Stimulated activated naive B cell treated with anti-CD40 and anti-IgM and Interleukin-4, amounts not matched to agents 10 μg/mL and 1 μg/mL and 100 μg/mL, for 72 hours (primary cell): ENCODE results near the gene COL23A1.
A peak's percentile ranks its signal among the peaks of the same experiment; 100 is the strongest.

Experiments
- ATAC-seq, 2 donors: fragments of 150-1000 bp; cut with Tn5 transposase; replicated peaks; 2 replicates each; pipeline ENCODE4 v1.10.0; 2021; ENCODE audit warnings: moderate library complexity in 1 of 2
- DNase-seq: peaks from one replicate; pipeline ENCODE4 v3.0.0; 2021
- H3K27ac Mint-ChIP-seq: one replicate; pipeline ENCODE4 v1.8.0; 2022; ENCODE audit warnings: mild to moderate bottlenecking, mixed read lengths
- H3K27me3 Mint-ChIP-seq, 2 donors: one replicate each; pipeline ENCODE4 v1.8.0; 2022; ENCODE audit warnings: mixed read lengths in 2 of 2
- H3K36me3 Mint-ChIP-seq, 2 donors: one replicate each; pipeline ENCODE4 v1.8.0; 2022; ENCODE audit warnings: mixed read lengths in 2 of 2, mild to moderate bottlenecking in 1 of 2
- H3K4me1 Mint-ChIP-seq, 2 donors: one replicate each; pipeline ENCODE4 v1.8.0; 2022; ENCODE audit warnings: mixed read lengths in 2 of 2, mild to moderate bottlenecking in 1 of 2
- H3K4me3 Mint-ChIP-seq, 2 donors: one replicate each; pipeline ENCODE4 v1.8.0; 2022; ENCODE audit warnings: mild to moderate bottlenecking in 2 of 2, mixed read lengths in 2 of 2, moderate library complexity in 1 of 2
- H3K9me3 Mint-ChIP-seq, 2 donors: one replicate each; pipeline ENCODE4 v1.8.0; 2022; ENCODE audit warnings: mixed read lengths in 2 of 2, mild to moderate bottlenecking in 1 of 2

COL23A1 gene

DNA sequence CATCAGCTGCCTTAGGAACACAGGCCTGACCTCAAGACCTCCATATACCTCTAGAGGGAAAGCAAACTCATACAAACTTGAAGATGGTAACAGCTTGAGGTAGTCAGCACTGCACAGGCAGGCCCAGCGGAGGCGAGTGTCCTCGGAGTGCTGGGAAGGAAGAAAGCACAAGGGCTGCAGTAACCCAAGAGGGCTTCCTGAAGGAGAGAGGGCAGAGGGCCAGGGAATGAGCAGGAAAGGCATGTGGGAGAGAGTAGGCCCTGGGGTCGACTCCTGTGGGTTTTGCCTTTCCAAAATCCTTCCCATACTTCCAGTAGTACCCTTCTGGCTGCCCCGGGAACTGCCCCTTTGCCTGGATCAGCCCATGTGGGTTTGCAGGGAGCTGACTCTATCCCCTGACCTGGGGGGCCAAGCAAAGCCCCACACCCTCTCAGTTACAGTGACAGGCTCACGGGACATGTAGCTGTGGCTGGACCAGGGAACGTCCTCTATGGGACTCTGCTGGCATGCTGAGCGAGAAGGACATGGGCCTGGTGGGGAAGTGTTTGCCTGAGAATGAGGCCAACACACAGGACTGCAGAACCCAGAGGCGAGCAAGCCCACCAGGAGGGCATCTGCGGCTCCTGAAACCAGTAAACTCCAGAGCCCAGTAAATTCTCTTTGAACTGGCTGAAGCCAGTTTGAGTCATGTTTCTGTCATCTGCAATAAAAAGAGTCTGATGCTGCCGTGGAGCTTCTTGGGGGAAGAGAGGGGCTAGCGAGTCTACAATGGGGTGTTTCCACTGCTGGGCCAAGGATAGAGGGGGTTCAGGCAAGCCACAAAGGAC, 64.1 kb downstream of the COL23A1 start:
- Mint-ChIP-seq H3K4me1 (no peaks in the 10 kb centered on the region), H3K4me3 (no peak overlapping the region), H3K27ac (no peak overlapping the region), H3K36me3 (no peaks in the 10 kb centered on the region), H3K27me3 (no peaks in the 10 kb centered on the region), H3K9me3 (no peaks in the 10 kb centered on the region)
- DNase-seq = no peak
- no peak for ATAC-seq

DNA sequence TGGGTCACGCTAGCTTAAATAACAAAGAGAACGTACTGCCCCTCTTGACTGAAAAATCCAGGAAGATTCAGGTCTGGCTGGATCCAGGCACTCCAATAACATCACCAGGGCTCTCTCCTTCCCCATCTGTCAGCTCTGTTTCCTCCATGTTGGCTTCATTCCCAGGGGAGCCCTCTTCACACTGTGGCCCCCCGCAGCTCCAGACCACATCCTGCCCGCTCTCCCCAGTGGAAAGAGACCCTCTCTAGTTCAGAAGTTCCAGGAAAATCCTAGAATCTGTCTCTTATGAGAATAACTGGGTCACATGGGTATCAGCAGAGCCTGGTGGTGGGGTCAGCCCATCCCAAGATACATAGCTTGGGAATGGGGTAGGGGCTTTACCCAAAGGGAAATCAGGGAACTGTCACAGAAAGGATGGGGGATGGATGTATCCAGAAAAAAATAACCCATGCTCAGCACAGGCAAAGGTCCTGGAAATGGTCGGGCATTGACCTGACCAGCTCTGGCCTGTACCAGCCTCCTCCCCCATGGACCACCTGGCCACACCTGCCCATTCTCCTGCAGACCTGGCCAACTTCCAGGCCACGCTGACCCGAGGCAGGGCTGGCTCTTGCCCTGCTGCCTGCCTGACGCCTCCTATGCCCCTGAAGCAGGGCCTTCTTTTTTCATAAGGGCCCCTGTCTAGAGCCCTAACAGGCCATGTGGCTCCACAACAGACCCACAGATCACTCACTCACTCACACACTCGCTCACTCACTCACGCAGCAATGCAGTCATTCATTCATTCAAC, 65.9 kb downstream of the COL23A1 start:
- Mint-ChIP-seq H3K4me1 (no peaks in the 10 kb centered on the region), H3K27me3 (peaks cover 6 to 8% of the 10 kb centered on the region in 2 donors), H3K36me3 (no peaks in the 10 kb centered on the region), H3K4me3 (no peak overlapping the region), H3K27ac (no peak overlapping the region), H3K9me3 (peaks cover 4% of the 10 kb centered on the region in 2 donors)
- ATAC-seq (no peak), DNase-seq (no peak)

DNA sequence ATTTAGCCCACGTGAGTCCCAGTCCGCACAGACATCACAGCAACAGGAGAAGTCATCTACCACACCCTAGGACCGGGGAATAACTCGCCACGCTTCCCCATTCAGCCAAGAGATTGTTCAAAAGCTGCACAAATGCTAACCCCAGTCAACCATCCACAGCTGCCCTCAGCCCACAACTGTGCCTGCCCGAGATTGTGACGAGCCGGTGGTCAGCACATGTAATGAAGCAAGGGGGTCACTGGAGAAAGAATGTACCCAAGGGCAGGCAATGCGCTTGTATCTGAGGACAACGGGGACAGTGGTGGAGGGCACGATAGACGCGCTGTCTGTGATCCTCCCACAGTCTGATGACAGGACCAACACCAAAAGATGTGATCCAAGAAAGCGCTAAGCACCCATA, 67.8 kb downstream of the COL23A1 start:
- no peaks in the 10 kb centered on the region for H3K4me1 Mint-ChIP-seq
- H3K9me3 Mint-ChIP-seq = peaks cover 4 to 6% of the 10 kb centered on the region in 2 donors
- ATAC-seq (no peak), DNase-seq (no peak)
- no peak overlapping the region for H3K4me3 Mint-ChIP-seq
- no peak overlapping the region for H3K27ac Mint-ChIP-seq
- H3K36me3 Mint-ChIP-seq = no peaks in the 10 kb centered on the region
- peaks cover 6 to 8% of the 10 kb centered on the region in 2 donors for H3K27me3 Mint-ChIP-seq

DNA sequence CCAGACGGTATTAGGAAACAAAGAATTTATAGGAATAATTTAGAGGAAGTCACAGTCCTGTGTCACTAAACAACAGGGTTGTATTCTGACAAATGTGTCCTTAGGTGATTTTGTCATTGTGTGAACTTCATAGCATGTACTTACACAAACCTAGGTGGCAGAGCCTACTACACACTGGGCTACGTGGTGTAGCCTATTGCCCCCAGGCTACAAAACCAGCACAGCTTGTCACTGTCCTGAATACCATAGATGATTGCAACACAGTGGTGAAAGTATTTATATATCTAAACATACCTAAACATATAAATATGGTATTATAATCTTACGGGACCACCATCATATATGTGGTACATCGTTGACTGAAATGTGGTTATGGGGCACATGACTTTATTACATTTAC, 69.3 kb downstream of the COL23A1 start:
- H3K4me1 Mint-ChIP-seq = no peaks in the 10 kb centered on the region
- no peak for DNase-seq
- H3K27me3 Mint-ChIP-seq = peaks cover 11 to 17% of the 10 kb centered on the region in 2 donors
- H3K36me3 Mint-ChIP-seq = no peaks in the 10 kb centered on the region
- ATAC-seq = no peak
- no peak overlapping the region for H3K4me3 Mint-ChIP-seq
- H3K27ac Mint-ChIP-seq = no peak overlapping the region
- peaks cover 4 to 6% of the 10 kb centered on the region in 2 donors for H3K9me3 Mint-ChIP-seq

DNA sequence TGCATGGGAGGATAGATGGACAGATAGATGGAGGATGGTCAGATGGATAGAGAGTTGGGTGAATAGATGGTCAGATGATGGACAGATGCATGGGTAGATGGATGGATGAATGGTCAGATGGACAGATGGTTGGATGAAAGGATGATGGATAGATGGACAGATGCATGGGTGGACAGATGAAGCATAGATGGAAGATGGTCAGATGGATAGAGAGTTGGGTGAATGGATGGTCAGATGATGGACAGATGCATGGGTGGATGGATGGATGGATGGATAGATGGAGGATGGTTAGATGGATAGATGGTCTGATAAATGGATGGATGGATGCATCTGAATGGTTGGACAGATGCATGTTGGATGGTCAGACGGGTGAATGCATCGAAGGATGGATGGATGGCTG, 70.4 kb downstream of the COL23A1 start:
- Mint-ChIP-seq H3K4me3 (no peak overlapping the region), H3K27ac (no peak overlapping the region), H3K9me3 (peaks cover 4 to 6% of the 10 kb centered on the region in 2 donors), H3K36me3 (no peaks in the 10 kb centered on the region), H3K27me3 (peaks cover 18 to 21% of the 10 kb centered on the region in 2 donors), H3K4me1 (no peaks in the 10 kb centered on the region)
- DNase-seq (no peak), ATAC-seq (no peak)

DNA sequence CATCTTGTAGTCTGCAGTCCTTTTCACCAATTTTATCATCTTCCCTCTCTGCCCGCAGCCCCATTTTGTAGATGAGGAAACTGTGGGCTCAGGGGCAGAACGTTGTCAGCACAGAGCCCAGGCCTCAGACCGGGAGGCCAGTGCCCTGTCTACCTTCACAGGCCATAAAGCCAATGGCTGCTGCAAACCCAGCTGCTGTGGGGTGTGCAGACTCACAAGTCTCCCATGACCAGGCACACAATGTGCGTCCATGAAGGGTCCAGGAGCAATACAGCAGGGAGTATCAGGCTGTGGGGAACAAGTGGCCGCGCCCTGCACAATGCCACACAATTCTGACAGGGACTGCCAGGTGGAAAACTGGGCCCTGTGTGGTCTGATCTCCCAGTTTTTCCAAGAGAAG, 71.0 kb downstream of the COL23A1 start:
- no peak overlapping the region for H3K4me3 Mint-ChIP-seq

DNA sequence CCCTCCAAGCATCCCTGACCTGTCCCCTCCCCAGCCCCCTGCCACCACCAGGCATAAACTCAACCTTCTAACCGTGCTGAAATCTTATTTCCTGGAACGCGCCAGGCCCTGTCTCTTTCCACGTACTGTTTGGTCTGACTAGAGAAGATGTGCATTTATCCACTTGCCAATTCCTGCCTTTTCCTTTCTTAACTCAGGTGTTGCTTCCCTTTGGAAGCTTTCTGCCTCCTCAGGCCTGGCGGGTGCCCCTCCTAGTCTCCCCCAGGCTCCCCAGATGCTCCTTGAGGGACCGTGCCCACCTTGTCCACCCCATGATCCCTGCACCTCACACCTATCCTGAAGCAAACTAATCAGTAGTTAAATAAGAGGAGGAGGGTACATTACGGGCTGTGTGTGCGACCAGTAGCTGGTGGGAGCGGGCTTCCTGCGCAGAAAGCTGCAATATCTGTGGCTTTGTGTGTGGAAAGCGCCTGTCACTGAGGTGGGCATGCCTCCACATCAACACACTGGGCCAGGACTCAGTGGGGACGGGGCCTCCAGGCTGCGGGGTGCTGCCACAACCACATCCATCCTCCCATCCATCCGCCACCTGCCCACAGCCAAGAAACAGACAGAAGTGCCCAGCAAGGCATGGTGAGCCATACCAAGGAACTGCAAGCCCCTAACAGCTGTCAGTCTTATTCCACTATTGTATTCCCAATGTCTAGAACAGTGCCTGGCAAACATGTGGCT, 73.5 kb downstream of the COL23A1 start:
- no peak overlapping the region for H3K4me3 Mint-ChIP-seq
- peaks cover 0 to 2% of the 10 kb centered on the region in 2 donors for H3K36me3 Mint-ChIP-seq
- DNase-seq = no peak
- peaks cover 8 to 9% of the 10 kb centered on the region in 2 donors for H3K9me3 Mint-ChIP-seq
- H3K27me3 Mint-ChIP-seq = peaks cover 21 to 25% of the 10 kb centered on the region in 2 donors
- H3K4me1 Mint-ChIP-seq = no peaks in the 10 kb centered on the region
- H3K27ac Mint-ChIP-seq = no peak overlapping the region
- ATAC-seq = no peak

More for the DNA sequence above, 71.0 kb downstream of the COL23A1 start:
- peaks cover 4 to 6% of the 10 kb centered on the region in 2 donors for H3K9me3 Mint-ChIP-seq
- H3K27ac Mint-ChIP-seq = no peak overlapping the region
- no peaks in the 10 kb centered on the region for H3K4me1 Mint-ChIP-seq
- H3K27me3 Mint-ChIP-seq = peaks cover 19 to 21% of the 10 kb centered on the region in 2 donors
- no peak for DNase-seq
- no peaks in the 10 kb centered on the region for H3K36me3 Mint-ChIP-seq
- ATAC-seq = no peak

DNA sequence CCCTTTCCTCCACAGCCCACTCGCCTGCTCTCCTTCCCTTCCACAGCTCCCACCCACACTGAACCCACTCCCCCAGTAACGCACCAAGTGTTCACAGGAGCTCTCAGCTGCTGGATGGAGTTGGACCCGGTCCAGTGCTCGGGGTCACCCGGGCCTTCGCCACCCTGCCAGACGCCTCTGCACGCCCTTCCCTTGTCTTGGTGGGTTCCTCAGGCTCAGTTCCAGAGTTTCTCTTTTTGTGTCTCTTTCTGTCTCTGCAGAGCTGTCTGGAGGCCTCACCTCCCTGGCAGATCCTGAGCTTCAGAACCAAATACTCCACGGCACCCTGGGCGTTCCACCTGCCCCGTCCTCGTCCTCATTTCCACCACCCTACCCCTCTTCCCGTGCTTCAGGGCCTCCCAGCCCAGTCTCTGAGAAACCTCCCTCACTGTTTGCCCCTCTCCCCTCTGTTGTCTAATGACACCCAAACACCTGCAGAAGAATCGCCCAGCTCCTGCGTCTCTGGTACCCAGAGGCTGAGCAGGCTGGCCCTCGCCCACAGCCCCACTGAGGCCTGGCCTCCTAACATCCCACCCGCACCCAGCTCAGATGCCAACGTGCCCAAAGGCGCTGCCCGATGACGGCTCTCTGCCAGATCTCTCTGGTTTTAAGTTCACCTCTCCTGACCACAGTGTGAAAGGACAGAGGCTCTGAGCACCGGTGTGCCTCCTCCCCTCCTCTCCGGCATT, 74.3 kb downstream of the COL23A1 start:
- DNase-seq (no peak), ATAC-seq (no peak)
- Mint-ChIP-seq H3K9me3 (peaks cover 8 to 9% of the 10 kb centered on the region in 2 donors), H3K4me3 (no peak overlapping the region), H3K4me1 (no peaks in the 10 kb centered on the region), H3K27me3 (peaks cover 21 to 25% of the 10 kb centered on the region in 2 donors), H3K27ac (no peak overlapping the region), H3K36me3 (peaks cover 0 to 2% of the 10 kb centered on the region in 2 donors)

DNA sequence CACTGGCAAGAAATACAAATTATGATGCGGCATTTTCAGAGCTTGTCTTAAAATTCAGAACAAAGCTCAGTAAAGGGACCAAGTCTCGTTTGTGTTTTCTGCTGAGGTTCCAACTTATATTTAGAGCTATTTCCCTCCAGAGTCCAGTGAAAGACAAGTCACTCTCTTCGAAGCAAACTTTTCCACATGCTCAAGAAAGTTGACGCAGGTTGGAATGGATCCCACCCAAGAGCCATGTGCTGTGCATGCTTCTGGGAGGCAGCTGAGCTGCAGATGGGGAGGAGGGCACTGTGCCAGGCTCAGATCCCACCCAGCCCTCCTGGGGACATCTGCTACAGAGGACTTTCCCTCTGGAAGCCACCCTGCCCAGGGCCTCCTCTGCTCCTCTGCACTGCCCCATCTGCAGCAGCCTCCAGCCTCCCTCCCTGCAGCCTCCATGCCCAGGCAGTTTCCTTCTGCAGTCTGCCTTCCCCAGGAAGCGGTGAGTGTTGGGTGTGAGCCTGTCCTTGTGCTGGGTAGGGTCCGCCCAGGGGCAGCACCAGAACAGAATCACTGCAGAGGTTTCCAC, 75.3 kb downstream of the COL23A1 start:
- Mint-ChIP-seq H3K27me3 (peaks cover 20 to 24% of the 10 kb centered on the region in 2 donors), H3K4me3 (no peak overlapping the region), H3K4me1 (no peaks in the 10 kb centered on the region), H3K36me3 (peaks cover 0 to 2% of the 10 kb centered on the region in 2 donors), H3K27ac (no peak overlapping the region), H3K9me3 (peaks cover 8 to 9% of the 10 kb centered on the region in 2 donors)
- ATAC-seq (no peak), DNase-seq (no peak)

DNA sequence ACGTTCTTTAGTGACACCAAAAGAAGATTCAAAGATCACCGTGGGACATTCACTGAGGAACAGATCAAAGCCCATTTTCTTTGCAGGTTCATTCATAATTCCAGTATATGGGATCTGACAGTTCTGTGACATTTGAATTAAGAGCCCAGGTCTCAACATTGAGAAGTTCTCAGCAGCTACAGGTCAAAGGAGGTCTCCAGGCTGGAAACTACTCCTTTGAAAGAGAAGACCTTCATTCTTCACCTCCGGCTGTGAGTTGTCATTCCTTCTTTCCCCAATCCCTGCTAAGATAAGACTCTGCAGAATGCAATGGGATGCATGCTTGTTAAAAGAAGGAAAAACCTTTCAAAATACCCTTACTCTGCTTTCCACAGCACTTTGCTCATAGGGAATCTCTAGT, 79.0 kb downstream of the COL23A1 start:
- Mint-ChIP-seq H3K27ac (no peak overlapping the region), H3K4me3 (no peak overlapping the region), H3K9me3 (peaks cover 6 to 11% of the 10 kb centered on the region in 2 donors), H3K4me1 (no peaks in the 10 kb centered on the region), H3K36me3 (peaks cover 0 to 2% of the 10 kb centered on the region in 2 donors), H3K27me3 (peaks cover 12 to 30% of the 10 kb centered on the region in 2 donors)
- no peak for ATAC-seq
- DNase-seq = no peak

DNA sequence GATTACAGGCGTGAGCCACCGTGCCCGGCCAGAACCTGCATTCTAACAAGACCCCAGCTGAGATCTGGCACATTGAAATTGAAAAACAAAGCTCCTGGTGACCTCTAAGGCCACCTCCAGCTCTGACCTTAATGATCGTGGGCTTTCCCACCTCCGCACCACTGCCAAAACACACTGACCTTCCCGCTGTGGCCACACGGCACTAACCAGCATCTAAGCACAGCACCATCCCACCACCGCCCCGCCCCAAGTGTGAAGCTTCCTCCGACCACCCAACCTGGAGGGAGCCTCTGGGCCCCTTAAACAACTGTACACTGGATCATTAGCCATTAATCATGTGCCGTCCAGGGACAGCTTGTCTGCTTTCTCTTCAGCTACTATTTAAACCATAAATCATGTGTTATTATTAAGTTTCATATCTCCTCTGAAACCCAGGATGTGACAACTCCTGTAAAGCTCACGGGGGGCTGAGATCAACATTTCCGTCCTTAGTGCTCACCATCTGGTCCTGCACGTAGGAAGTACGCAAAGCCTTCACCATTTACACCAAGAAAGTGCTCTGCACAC, 80.6 kb downstream of the COL23A1 start:
- H3K4me1 Mint-ChIP-seq = no peaks in the 10 kb centered on the region
- no peak overlapping the region for H3K27ac Mint-ChIP-seq
- no peak overlapping the region for H3K4me3 Mint-ChIP-seq

DNA sequence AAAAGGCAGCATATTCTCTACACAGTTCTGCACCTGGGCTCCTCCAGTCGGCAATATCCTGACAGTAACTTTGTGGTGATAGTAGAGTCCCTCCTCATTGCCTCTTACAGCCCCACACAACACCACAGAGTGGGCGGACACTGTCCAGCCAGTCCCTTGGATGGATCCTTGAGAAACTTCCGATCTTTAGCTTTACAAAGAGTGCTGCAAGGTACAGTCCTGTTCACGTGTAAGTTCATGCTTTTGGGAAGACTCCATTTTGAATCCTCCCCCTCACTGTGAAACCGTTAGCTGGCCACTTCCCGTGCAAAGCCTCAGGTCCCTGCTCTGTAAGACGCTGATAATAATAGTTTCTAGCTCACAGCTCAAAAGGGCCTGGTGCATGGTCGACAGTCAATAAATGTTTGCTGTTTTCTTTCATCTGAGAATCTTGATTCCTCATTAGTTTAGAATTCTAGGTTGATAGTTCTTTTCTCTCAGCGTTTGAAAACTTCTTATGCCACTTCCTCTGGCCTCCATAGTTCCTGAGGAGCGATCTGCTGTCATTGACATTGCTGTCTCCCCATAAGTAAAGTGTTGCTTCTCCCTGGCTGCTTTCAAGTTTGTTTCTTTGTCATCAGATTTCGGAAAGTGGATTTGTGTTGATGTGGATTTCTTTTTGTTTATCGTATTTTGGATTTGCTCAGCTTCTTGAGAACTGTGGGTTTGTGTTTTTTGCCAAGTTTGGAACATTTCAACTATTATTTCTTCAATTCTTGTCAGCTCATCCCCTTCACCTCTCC, 82.9 kb downstream of the COL23A1 start:
- Mint-ChIP-seq H3K36me3 (no peaks in the 10 kb centered on the region), H3K27ac (peak overlapping the region; percentile 44), H3K9me3 (peaks cover 3 to 8% of the 10 kb centered on the region in 2 donors), H3K4me3 (no peak overlapping the region), H3K27me3 (peaks cover 5 to 20% of the 10 kb centered on the region in 2 donors), H3K4me1 (no peaks in the 10 kb centered on the region)
- ATAC-seq (no peak), DNase-seq (no peak)

More for the DNA sequence above, 80.6 kb downstream of the COL23A1 start:
- DNase-seq (no peak), ATAC-seq (no peak)
- Mint-ChIP-seq H3K9me3 (peaks cover 6 to 11% of the 10 kb centered on the region in 2 donors), H3K36me3 (peaks cover 0 to 2% of the 10 kb centered on the region in 2 donors), H3K27me3 (peaks cover 5 to 21% of the 10 kb centered on the region in 2 donors)
